Frontal cortex (tissue), 4 donors: ENCODE measurements around the gene OR1F1. TPM values are rescaled to one million over a fixed set of nuclear protein-coding genes. Genes with fewer than 3 reads are reported as not detected.

Experiments
- DNase-seq, 2 donors: peaks; one replicate each; pipeline ENCODE4 v3.0.0; 2012; ENCODE audit warnings: low spot score in 2 of 2
- FAIRE-seq: peaks from 2 replicates; lab custom pipeline; 2012; peaks lifted over from hg19 to GRCh38; lab: Jason Lieb, UNC
- total RNA-seq: library from RNA; depleted of rRNA; stranded (reverse); fragments of >200 nt; gene quantifications from one replicate; pipeline ENCODE4 v1.2.3, GENCODE V29; 2014
- donor health status: control.
- donor health status: control.
- donor health status: control.

OR1F1 gene
- total RNA-seq, 1 donor from 2014 or later = 0.41 TPM

GRCh38 chr16:3235856-3236669 is 48.1 kb downstream of the OR1F1 start:
- no peak for FAIRE-seq
- DNase-seq = no peak

DNA sequence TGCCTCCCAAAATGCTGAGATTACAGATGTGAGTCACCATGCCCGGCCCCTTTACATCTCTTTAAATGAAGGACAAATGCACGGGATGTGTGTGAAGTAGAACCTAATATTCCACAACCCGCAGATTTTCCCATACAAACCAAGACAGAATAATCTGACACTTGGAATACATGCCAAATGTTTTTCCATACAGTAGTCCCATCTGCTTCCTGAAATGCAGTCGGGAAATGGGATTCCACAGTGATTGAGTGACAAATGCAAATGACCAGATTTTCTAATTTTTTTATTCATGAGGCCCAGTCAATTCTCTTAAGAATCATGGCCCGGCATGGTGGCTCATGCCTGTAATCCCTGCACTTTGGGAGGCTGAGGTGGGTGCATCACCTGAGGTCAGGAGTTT is 53.8 kb downstream of the OR1F1 start:
- DNase-seq = no peak

DNA sequence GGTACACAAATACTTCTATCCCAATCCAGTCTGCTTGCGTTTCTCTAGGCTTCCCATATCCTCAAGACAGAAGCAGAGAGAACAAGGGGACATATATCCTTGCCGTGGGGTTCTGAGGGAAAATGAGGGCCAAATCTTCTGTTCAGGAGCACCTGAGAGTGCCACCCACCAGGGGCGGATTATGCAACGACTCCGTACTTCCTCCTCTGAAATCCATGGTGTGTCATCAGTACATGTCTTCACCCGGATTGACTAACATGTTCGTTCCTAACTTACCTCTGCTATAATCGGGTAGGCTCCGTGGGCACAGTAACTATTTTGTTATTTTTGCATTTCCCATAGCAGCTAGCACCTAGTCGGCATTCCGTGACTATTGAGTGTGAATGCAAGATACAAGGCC is 54.7 kb downstream of the OR1F1 start:
- DNase-seq (no peak), FAIRE-seq (no peak)

More for the DNA sequence above, 53.8 kb downstream of the OR1F1 start:
- FAIRE-seq = no peak

DNA sequence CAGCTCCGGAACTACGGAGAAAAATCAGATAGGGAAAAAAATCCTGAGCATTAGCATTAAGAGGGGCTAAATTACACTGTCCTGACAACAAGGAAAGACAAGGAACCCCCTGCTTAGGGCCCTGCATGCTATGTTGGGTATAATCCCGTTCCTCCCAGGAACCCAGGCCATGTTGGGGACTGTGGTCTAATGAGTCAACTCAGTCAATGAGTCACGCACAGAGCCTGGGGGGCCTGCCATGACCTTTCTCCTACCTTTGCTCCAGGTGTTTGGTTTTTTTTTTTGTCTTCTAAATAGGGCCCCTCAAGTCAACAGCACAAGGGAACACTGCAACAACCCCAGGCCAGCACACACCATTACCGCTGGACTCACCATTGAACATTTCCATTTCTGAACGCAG is 55.9 kb downstream of the OR1F1 start:
- FAIRE-seq (no peak), DNase-seq (no peak)

DNA sequence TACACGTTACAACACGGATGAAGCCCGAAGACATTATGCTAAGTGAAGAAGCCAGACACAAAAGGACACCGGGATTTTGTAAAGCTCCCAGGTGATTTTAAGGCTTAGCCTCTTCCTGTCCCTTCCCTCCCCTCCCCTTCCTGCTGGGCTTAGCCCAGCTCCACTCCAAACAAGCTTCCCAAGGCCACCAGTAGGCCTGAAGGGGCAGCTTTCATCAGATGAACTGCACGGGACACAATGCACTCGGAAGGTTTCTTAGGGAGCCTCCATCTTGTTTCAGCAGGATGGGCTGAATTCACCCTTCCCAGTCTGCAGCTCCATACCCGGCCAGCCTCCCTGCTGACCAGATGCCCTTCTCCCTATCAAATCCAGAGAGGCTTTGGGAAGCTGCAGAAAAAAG is 58.0 kb downstream of the OR1F1 start:
- FAIRE-seq (no peak), DNase-seq (no peak)

GRCh38 chr16:3246876-3247275 is 58.9 kb downstream of the OR1F1 start:
- DNase-seq = no peak
- no peak for FAIRE-seq

DNA sequence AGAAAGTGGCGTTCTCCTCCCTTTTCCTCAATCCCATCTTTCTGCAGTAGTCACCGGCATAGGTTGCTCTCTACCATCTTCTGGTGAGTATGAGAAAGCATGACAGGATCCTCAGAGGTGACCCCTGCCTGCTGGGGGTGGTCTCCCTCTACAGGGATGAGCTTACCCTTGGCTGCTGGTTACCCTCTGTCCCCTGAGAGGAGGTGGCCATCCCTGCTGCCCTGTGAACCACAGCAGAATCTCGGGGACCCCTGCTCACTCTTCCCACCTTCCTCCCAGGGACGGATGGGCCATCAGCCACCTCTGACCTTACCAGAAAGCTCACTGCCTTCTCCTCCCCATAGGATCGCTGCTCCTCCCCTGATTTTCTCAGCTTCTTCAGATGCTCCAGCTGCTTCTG is 60.6 kb downstream of the OR1F1 start:
- FAIRE-seq (no peak), DNase-seq (no peak)

DNA sequence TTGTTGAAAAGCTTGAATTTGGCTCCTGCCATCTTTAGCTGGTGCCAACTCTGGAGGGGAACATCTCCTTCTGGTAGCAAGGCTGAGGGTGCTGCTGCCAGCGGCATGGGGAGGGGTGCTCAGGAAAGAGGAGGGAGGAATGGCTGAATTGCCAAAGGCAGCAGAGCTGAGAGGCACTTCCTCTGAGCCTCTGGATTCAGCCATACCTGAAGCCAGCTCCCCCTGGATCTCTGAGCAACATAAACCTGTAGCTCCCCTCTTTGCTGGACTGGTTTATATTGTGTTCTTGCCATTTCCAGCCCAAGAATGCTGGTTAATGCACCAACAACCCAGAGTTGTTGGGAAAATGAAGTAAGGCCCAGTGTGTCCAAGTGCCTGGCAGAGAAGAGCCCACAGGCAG is 61.0 kb downstream of the OR1F1 start:
- no peak for FAIRE-seq

GRCh38 chr16:3249451-3249850 is 61.4 kb downstream of the OR1F1 start:
- DNase-seq (no peak), FAIRE-seq (no peak)

More for the DNA sequence above, 61.0 kb downstream of the OR1F1 start:
- DNase-seq = no peak

DNA sequence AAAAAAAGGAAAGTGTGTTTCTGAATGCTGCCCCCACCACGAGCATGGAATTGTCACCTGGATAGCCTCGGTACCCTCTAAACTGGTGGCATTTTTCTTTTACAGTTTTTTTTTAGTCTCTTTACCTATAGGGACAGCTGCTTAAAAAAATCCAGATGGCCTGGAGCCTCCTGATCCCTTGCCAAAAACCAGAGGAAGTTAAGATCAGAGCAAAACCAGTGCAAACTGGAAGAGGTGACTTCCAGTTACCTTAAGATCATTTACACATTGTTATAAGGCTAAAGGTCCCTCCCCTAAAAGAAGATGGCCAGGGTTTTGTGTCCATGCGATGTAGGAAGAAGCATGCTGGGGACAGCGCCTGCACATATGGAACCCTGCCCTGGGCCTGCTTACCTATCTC is 65.0 kb downstream of the OR1F1 start:
- no peak for FAIRE-seq
- no peak for DNase-seq

GRCh38 chr16:3254309-3254708 is 66.3 kb downstream of the OR1F1 start:
- DNase-seq (no peak), FAIRE-seq (no peak)

Other genes with a start within 250 kb of the OR1F1 start
- gene KREMEN2, start 223.9 kb upstream of the OR1F1 start, total RNA-seq = not detected
- gene PAQR4, start 218.9 kb upstream of the OR1F1 start, total RNA-seq = 18.3 TPM
- gene PKMYT1, start 207.8 kb upstream of the OR1F1 start, total RNA-seq = 1.2 TPM
- not detected for gene CLDN9, start 175.3 kb upstream of the OR1F1 start, total RNA-seq
- gene CLDN6, start 170.0 kb upstream of the OR1F1 start, total RNA-seq = 0.41 TPM
- gene TNFRSF12A, start 167.8 kb upstream of the OR1F1 start, total RNA-seq = 0.82 TPM
- gene HCFC1R1, start 164.3 kb upstream of the OR1F1 start, total RNA-seq = 15.5 TPM
- gene THOC6, start 164.2 kb upstream of the OR1F1 start, total RNA-seq = 6.1 TPM
- gene BICDL2, start 151.3 kb upstream of the OR1F1 start, total RNA-seq = not detected
- gene MMP25, start 141.6 kb upstream of the OR1F1 start, total RNA-seq = 0.41 TPM
- gene IL32, start 122.6 kb upstream of the OR1F1 start, total RNA-seq = 0.82 TPM
- gene ZSCAN10, start 88.9 kb upstream of the OR1F1 start, total RNA-seq = not detected
- gene ZNF205, start 75.6 kb upstream of the OR1F1 start, total RNA-seq = 17.9 TPM
- gene ZNF213, start 53.2 kb upstream of the OR1F1 start, total RNA-seq = 6.9 TPM
- gene ZNF200, start 47.0 kb downstream of the OR1F1 start, total RNA-seq = 16.7 TPM
- under 0.01 TPM for gene MEFV, start 68.4 kb downstream of the OR1F1 start, total RNA-seq
- gene ZNF263, start 95.3 kb downstream of the OR1F1 start, total RNA-seq = 45.7 TPM
- gene TIGD7, start 117.2 kb downstream of the OR1F1 start, total RNA-seq = 22.0 TPM
- gene ZNF75A, start 117.3 kb downstream of the OR1F1 start, total RNA-seq = 33.4 TPM
- 0.82 TPM for gene OR2C1, start 167.7 kb downstream of the OR1F1 start, total RNA-seq
- 8.6 TPM for gene ZSCAN32, start 212.8 kb downstream of the OR1F1 start, total RNA-seq
- 10.2 TPM for gene ZNF174, start 213.0 kb downstream of the OR1F1 start, total RNA-seq